ENCODE measurements around the gene SMC3. TPM values are rescaled to one million over a fixed set of nuclear protein-coding genes. Genes with fewer than 3 reads are reported as not detected.
A peak's percentile ranks its signal among the peaks of the same experiment; 100 is the strongest.

SMC3 gene
- total RNA-seq, 4 donors from 2014 or later = 16.2 to 32.4 (median 28.1) TPM

GRCh38 chr10:110534571-110534970 lies 32.9 kb upstream of the SMC3 start:
- DNase-seq = no peak
- intact Hi-C loops (cut with DNase I) = no loop called here

GRCh38 chr10:110535958-110536891 lies 31.3 kb upstream of the SMC3 start:
- TF ChIP-seq POLR2A (IDR thresholded peaks at IDR 0.05) (no peak), CTCF (IDR thresholded peaks at IDR 0.05) (peak in 2 of 6 experiments; percentile 23 to 31)
- intact Hi-C loops (cut with DNase I) = no loop called here
- peaks cover 0 to 3% (median 0%) of the 10 kb centered on the region in 3 donors for H3K4me1 ChIP-seq
- no peaks in the 10 kb centered on the region for H3K9me3 ChIP-seq
- WGBS, 2 donors = 42 to 59% methylated on average over 9 to 11 of the region's 12 CpGs
- H3K4me3 ChIP-seq = no peak overlapping the region
- no peak for DNase-seq
- H3K36me3 ChIP-seq = no peaks in the 10 kb centered on the region
- H3K27me3 ChIP-seq = peaks cover 0 to 8% (median 0%) of the 10 kb centered on the region in 4 donors
- H3K27ac ChIP-seq = no peak overlapping the region

More at GRCh38 chr10:110534571-110534970, 32.9 kb upstream of the SMC3 start:
- TF ChIP-seq POLR2A (IDR thresholded peaks at IDR 0.05) = no peak
- TF ChIP-seq CTCF (IDR thresholded peaks at IDR 0.05) = no peak
- H3K9me3 ChIP-seq = no peaks in the 10 kb centered on the region
- H3K4me3 ChIP-seq = no peak overlapping the region
- peaks cover 3 to 12% (median 5%) of the 10 kb centered on the region in 3 donors for H3K4me1 ChIP-seq
- H3K36me3 ChIP-seq = no peaks in the 10 kb centered on the region
- WGBS, 2 donors = 80 to 88% methylated on average over 2 of the region's 2 CpGs
- H3K27me3 ChIP-seq = peaks cover 0 to 18% (median 0%) of the 10 kb centered on the region in 4 donors
- H3K27ac ChIP-seq = no peak overlapping the region

- Histone ChIP-seq H3K4me1 (peaks cover 0 to 3% (median 0%) of the 10 kb centered on the region in 3 donors), H3K9me3 (no peaks in the 10 kb centered on the region), H3K4me3 (no peak overlapping the region), H3K36me3 (no peaks in the 10 kb centered on the region), H3K27ac (no peak overlapping the region), H3K27me3 (peaks cover 0 to 8% (median 0%) of the 10 kb centered on the region in 4 donors)
- no peak for TF ChIP-seq CTCF (IDR thresholded peaks at IDR 0.05)
- no peak for TF ChIP-seq POLR2A (IDR thresholded peaks at IDR 0.05)
- DNase-seq = no peak
- 86 to 87% methylated on average over 4 of the region's 4 CpGs for WGBS, 2 donors
- intact Hi-C loops (cut with DNase I) = no loop called here
Observed at GRCh38 chr10:110539091-110539490, 28.4 kb upstream of the SMC3 start.

GRCh38 chr10:110540031-110540430 lies 27.5 kb upstream of the SMC3 start:
- TF ChIP-seq POLR2A (IDR thresholded peaks at IDR 0.05) = no peak
- TF ChIP-seq CTCF (IDR thresholded peaks at IDR 0.05) = no peak
- no peak for DNase-seq
- intact Hi-C loops (cut with DNase I) = no loop called here
- WGBS, 2 donors = 21 to 31% methylated on average over 1 of the region's 1 CpG
- Histone ChIP-seq H3K36me3 (no peaks in the 10 kb centered on the region), H3K27me3 (peaks cover 0 to 5% (median 0%) of the 10 kb centered on the region in 4 donors), H3K9me3 (no peaks in the 10 kb centered on the region), H3K27ac (no peak overlapping the region), H3K4me1 (peaks cover 0 to 3% (median 0%) of the 10 kb centered on the region in 3 donors), H3K4me3 (no peak overlapping the region)

GRCh38 chr10:110544958-110545537 lies 22.4 kb upstream of the SMC3 start:
- Histone ChIP-seq H3K4me1 (peaks cover 0 to 6% (median 0%) of the 10 kb centered on the region in 3 donors), H3K9me3 (no peaks in the 10 kb centered on the region), H3K27me3 (peaks cover 0 to 19% (median 0%) of the 10 kb centered on the region in 4 donors), H3K36me3 (no peaks in the 10 kb centered on the region), H3K27ac (no peak overlapping the region), H3K4me3 (no peak overlapping the region)
- intact Hi-C loops (cut with DNase I) = loop anchor here (5.0 kb wide), 1 partner anchor 233 kb away; no protein-coding TSS in a partner anchor
- no peak for DNase-seq
- TF ChIP-seq POLR2A (IDR thresholded peaks at IDR 0.05) (no peak), CTCF (IDR thresholded peaks at IDR 0.05) (no peak)

Data from esophagus squamous epithelium (tissue), 5 donors.